Peyer's patch (tissue), 4 donors: ENCODE results near the gene MYORG. TPM values are rescaled to one million over a fixed set of nuclear protein-coding genes. Genes with fewer than 3 reads are reported as not detected.

Experiments used
- DNase-seq, 3 donors: peaks; one replicate each; pipeline ENCODE4 v3.0.0-alpha.2; 2017 to 2019
- H3K27ac ChIP-seq, 4 donors: fragments of 200-600 bp; sonication (generic); one replicate each; pipeline ENCODE4 v1.5.1; 2016 to 2019
- H3K27me3 ChIP-seq, 2 donors: fragments of 200-600 bp; sonication (generic); one replicate each; pipeline ENCODE4 v1.5.1; 2019
- H3K36me3 ChIP-seq, 3 donors: fragments of 200-600 bp; sonication (generic); one replicate each; pipeline ENCODE4 v1.5.1; 2016 to 2019
- H3K4me1 ChIP-seq, 4 donors: fragments of 200-600 bp; sonication (generic); one replicate each; pipeline ENCODE4 v1.5.1; 2016 to 2019
- H3K4me3 ChIP-seq, 4 donors: fragments of 200-600 bp; sonication (generic); 1 replicate in 3 of 4; 2 replicates in 1 of 4; pipeline ENCODE4 v1.5.1; 2016 to 2019; ENCODE audit warnings: mild to moderate bottlenecking in 1 of 4
- H3K9me3 ChIP-seq, 4 donors: fragments of 200-600 bp; sonication (generic); one replicate each; pipeline ENCODE4 v1.5.1; 2016 to 2019; ENCODE audit warnings: mild to moderate bottlenecking in 1 of 4
- POLR2A ChIP-seq, 2 donors: fragments of 450-650 bp; IDR thresholded peaks; one replicate each; pipeline ENCODE4 v1.5.1; 2017; ENCODE audit warnings: antibody characterized with exemption in 2 of 2, mild to moderate bottlenecking in 2 of 2, moderate library complexity in 2 of 2
- total RNA-seq, 4 donors: library from RNA; depleted of rRNA; stranded (reverse); fragments of >200 nt; gene quantifications; one replicate each; pipeline ENCODE4 v1.1.0, GENCODE V29; 2016
- TF ChIP-seq, protein P1 (sequence below), 6 experiments: fragments of 450-650 bp in 4 of 6; fragments of 200-600 bp in 2 of 6; sonication (generic) in 1 of 6; IDR thresholded peaks; one replicate each; pipeline ENCODE4 v1.5.1; 2017 to 2019; ENCODE audit warnings: antibody characterized with exemption in 6 of 6, mild to moderate bottlenecking in 3 of 6, moderate library complexity in 1 of 6

Gene MYORG
- total RNA-seq, 4 donors from 2014 or later = 7.4 to 97.2 (median 88.3) TPM

- no peaks in the 10 kb centered on the region for H3K36me3 ChIP-seq
- no peaks in the 10 kb centered on the region for H3K9me3 ChIP-seq
- H3K27ac ChIP-seq = no peak overlapping the region
- H3K4me1 ChIP-seq = no peaks in the 10 kb centered on the region
- no peaks in the 10 kb centered on the region for H3K27me3 ChIP-seq
- TF ChIP-seq, protein P1, sequence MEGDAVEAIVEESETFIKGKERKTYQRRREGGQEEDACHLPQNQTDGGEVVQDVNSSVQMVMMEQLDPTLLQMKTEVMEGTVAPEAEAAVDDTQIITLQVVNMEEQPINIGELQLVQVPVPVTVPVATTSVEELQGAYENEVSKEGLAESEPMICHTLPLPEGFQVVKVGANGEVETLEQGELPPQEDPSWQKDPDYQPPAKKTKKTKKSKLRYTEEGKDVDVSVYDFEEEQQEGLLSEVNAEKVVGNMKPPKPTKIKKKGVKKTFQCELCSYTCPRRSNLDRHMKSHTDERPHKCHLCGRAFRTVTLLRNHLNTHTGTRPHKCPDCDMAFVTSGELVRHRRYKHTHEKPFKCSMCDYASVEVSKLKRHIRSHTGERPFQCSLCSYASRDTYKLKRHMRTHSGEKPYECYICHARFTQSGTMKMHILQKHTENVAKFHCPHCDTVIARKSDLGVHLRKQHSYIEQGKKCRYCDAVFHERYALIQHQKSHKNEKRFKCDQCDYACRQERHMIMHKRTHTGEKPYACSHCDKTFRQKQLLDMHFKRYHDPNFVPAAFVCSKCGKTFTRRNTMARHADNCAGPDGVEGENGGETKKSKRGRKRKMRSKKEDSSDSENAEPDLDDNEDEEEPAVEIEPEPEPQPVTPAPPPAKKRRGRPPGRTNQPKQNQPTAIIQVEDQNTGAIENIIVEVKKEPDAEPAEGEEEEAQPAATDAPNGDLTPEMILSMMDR (IDR thresholded peaks at IDR 0.05) = no peak
- TF ChIP-seq POLR2A (IDR thresholded peaks at IDR 0.05) = no peak
- no peak overlapping the region for H3K4me3 ChIP-seq
- no peak for DNase-seq
These were observed 32.5 kb upstream of the MYORG start for GRCh38 chr9:34409154-34409553.

DNA sequence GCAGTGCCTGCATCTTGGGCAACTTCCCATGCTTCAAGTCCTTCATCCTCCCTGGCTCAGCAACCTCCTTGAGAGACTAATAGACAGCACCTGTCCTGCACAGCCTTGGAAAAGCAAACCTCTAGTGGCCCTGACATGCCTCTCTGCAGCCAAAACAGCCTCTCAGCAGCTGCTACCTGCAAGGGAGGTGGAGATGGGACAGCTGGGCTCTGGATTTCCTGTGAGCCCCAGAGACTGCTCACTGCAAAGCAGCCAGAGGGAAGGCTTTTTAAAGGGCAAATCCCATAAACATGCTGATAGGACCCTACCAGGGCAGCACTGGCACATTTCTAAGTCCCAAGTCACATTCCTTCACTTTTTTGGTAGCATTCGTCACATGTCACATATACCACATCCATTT lies 31.5 kb upstream of the MYORG start:
- no peak overlapping the region for H3K4me3 ChIP-seq
- no peak for DNase-seq
- no peaks in the 10 kb centered on the region for H3K36me3 ChIP-seq

GRCh38 chr9:34406219-34406618 lies 29.5 kb upstream of the MYORG start:
- H3K4me3 ChIP-seq = no peak overlapping the region
- TF ChIP-seq, protein P1 (IDR thresholded peaks at IDR 0.05) = no peak
- no peak for TF ChIP-seq POLR2A (IDR thresholded peaks at IDR 0.05)
- no peaks in the 10 kb centered on the region for H3K27me3 ChIP-seq
- no peaks in the 10 kb centered on the region for H3K9me3 ChIP-seq
- H3K27ac ChIP-seq = no peak overlapping the region
- no peak for DNase-seq
- H3K36me3 ChIP-seq = peaks cover 0 to 7% (median 0%) of the 10 kb centered on the region in 3 donors
- H3K4me1 ChIP-seq = no peaks in the 10 kb centered on the region

More for the DNA sequence above, 31.5 kb upstream of the MYORG start:
- H3K27ac ChIP-seq = no peak overlapping the region
- no peaks in the 10 kb centered on the region for H3K27me3 ChIP-seq
- H3K9me3 ChIP-seq = no peaks in the 10 kb centered on the region
- TF ChIP-seq POLR2A (IDR thresholded peaks at IDR 0.05) = no peak
- TF ChIP-seq, protein P1 (IDR thresholded peaks at IDR 0.05) = no peak
- no peaks in the 10 kb centered on the region for H3K4me1 ChIP-seq

DNA sequence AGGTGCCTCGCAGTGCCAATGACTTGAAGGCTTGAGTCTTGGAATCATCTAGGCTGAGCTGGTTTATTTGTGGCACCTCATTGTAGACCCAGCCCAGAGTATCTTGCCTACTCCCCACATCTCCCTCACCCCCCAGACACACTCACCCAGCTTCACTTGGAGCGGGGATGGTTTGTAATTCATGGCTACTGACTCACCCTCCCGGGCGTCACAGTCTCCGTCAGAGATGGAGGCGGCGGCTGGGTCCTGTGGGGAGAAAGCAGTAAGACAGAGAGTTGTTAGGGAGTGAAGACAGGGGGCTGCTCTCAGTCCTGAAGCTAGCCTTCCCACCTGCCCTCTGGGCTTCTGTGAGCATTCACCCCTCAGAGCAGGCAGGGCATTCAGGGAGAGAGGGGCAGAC lies 29.0 kb upstream of the MYORG start:
- H3K4me1 ChIP-seq = no peaks in the 10 kb centered on the region
- peaks cover 0 to 11% (median 0%) of the 10 kb centered on the region in 3 donors for H3K36me3 ChIP-seq
- no peak overlapping the region for H3K27ac ChIP-seq
- no peak overlapping the region for H3K4me3 ChIP-seq
- TF ChIP-seq, protein P1 (IDR thresholded peaks at IDR 0.05) = no peak
- TF ChIP-seq POLR2A (IDR thresholded peaks at IDR 0.05) = no peak
- H3K27me3 ChIP-seq = no peaks in the 10 kb centered on the region
- no peak for DNase-seq
- H3K9me3 ChIP-seq = no peaks in the 10 kb centered on the region

GRCh38 chr9:34403554-34404380 lies 27.1 kb upstream of the MYORG start:
- H3K9me3 ChIP-seq = no peaks in the 10 kb centered on the region
- TF ChIP-seq POLR2A (IDR thresholded peaks at IDR 0.05) = no peak
- TF ChIP-seq, protein P1 (IDR thresholded peaks at IDR 0.05) = peak; percentile 81 to 98 (median 94)
- H3K4me3 ChIP-seq = no peak overlapping the region
- H3K36me3 ChIP-seq = peaks cover 0 to 27% (median 0%) of the 10 kb centered on the region in 3 donors
- no peaks in the 10 kb centered on the region for H3K4me1 ChIP-seq
- no peaks in the 10 kb centered on the region for H3K27me3 ChIP-seq
- no peak overlapping the region for H3K27ac ChIP-seq
- DNase-seq = peak; percentile 58 to 86 (median 76)
